ENCODE results near the gene SF3B2.

GRCh38 chr11:66072518-66072917 is 20.4 kb downstream of the SF3B2 start:
- TF ChIP-seq, protein P1, sequence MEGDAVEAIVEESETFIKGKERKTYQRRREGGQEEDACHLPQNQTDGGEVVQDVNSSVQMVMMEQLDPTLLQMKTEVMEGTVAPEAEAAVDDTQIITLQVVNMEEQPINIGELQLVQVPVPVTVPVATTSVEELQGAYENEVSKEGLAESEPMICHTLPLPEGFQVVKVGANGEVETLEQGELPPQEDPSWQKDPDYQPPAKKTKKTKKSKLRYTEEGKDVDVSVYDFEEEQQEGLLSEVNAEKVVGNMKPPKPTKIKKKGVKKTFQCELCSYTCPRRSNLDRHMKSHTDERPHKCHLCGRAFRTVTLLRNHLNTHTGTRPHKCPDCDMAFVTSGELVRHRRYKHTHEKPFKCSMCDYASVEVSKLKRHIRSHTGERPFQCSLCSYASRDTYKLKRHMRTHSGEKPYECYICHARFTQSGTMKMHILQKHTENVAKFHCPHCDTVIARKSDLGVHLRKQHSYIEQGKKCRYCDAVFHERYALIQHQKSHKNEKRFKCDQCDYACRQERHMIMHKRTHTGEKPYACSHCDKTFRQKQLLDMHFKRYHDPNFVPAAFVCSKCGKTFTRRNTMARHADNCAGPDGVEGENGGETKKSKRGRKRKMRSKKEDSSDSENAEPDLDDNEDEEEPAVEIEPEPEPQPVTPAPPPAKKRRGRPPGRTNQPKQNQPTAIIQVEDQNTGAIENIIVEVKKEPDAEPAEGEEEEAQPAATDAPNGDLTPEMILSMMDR (IDR thresholded peaks at IDR 0.05; ENCODE audit: borderline replicate concordance, extremely low read depth, low read length, poor library complexity, severe bottlenecking), result no peak
- TF ChIP-seq EZH2 (IDR thresholded peaks at IDR 0.05; ENCODE audit: borderline replicate concordance, low read depth, low read length, severe bottlenecking), result no peak

Data from DND-41 (cell line).